Fibroblast of villous mesenchyme (primary cell): Measurements from ENCODE around the gene ELOVL3. TPM values are rescaled to one million over a fixed set of nuclear protein-coding genes. Genes with fewer than 3 reads are reported as not detected.

Experiments used
- DNase-seq: peaks from one replicate; pipeline ENCODE4 v3.0.0-alpha.2; 2010; ENCODE audit warnings: low read depth
- H3K4me3 ChIP-seq: 2 replicates; pipeline ENCODE4 v1.5.1; 2011; ENCODE audit warnings: low read depth, mild to moderate bottlenecking, low read length
- total RNA-seq: library from RNA; depleted of rRNA; stranded (reverse); fragments of >200 nt; gene quantifications from 2 replicates; pipeline ENCODE4 v1.2.3, GENCODE V29; 2012
- TF ChIP-seq, protein P1 (sequence below): IDR thresholded peaks from 2 replicates; pipeline ENCODE4 v1.5.1; 2012; ENCODE audit warnings: low read depth, mild to moderate bottlenecking, low read length; ENCODE audit not compliant: insufficient read depth

ELOVL3 gene
- total RNA-seq, 1 donor = 0.86 TPM

DNA sequence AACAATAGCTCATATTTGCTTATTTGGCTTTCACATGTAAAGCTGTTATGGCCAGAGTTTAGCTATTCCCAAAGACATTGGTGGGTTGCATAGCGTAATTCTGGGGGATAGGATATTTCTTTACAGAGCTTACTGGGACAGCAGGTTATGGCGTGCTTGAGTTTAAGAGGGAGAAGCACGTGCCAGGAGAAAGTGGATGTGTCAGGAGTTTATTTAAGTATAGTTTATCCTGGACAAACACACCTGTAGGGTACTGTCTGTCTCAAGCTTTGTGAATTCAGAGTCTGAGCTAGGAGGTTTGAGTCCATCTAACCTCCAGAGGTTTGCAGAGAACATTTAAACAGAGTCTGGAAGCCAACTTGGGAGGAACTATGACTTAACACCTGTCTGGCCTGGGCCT lies 40.6 kb downstream of the ELOVL3 start:
- no peak for DNase-seq
- no peak overlapping the region for H3K4me3 ChIP-seq
- TF ChIP-seq, protein P1, sequence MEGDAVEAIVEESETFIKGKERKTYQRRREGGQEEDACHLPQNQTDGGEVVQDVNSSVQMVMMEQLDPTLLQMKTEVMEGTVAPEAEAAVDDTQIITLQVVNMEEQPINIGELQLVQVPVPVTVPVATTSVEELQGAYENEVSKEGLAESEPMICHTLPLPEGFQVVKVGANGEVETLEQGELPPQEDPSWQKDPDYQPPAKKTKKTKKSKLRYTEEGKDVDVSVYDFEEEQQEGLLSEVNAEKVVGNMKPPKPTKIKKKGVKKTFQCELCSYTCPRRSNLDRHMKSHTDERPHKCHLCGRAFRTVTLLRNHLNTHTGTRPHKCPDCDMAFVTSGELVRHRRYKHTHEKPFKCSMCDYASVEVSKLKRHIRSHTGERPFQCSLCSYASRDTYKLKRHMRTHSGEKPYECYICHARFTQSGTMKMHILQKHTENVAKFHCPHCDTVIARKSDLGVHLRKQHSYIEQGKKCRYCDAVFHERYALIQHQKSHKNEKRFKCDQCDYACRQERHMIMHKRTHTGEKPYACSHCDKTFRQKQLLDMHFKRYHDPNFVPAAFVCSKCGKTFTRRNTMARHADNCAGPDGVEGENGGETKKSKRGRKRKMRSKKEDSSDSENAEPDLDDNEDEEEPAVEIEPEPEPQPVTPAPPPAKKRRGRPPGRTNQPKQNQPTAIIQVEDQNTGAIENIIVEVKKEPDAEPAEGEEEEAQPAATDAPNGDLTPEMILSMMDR = no peak

DNA sequence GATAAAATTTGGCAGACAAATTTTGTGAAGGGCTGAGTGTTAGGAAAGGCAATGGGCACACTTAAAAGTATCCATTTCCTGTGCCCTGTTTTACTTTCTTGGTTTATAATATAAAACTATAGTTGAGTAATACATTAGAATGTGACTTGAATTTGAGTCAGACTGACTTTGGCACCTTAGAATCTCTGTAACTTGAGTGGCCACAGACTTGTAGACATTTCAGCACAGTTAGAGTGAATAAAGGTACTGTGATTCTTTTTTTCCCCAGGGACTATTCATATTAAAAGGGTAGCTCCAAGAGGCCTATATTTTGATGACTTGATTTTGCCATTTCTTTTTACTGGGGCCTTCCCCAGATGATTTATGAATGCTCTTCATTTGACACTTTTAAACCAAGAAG lies 41.6 kb downstream of the ELOVL3 start:
- no peak overlapping the region for H3K4me3 ChIP-seq
- DNase-seq = peak; percentile 45
- TF ChIP-seq, protein P1 = no peak

DNA sequence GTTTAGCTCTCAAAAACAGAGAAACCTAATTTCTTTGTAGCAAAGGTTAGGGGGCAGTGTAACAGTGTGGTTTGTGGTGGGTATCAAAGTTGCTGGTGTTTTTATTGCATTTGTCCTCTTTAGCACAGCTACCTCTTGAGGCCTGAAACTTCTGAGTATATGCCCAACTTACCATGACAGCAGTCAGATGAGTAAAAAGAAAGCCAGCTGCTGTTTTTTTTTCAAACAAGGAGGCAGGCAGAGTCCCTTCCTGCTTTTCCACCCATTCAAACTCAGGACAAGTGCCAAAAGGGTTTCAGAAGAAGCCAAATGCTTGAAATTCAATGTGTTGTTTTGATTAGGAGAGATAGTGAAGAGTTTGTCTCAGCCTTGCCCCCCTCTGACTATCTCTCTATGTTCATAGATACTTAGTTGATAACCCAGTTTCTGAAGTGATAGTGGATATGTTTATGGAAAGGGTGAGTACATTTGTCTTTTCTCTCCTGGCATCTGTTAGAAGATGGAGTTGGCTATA lies 42.3 kb downstream of the ELOVL3 start:
- TF ChIP-seq, protein P1 = no peak
- H3K4me3 ChIP-seq = no peak overlapping the region
- peak; percentile 31 for DNase-seq

DNA sequence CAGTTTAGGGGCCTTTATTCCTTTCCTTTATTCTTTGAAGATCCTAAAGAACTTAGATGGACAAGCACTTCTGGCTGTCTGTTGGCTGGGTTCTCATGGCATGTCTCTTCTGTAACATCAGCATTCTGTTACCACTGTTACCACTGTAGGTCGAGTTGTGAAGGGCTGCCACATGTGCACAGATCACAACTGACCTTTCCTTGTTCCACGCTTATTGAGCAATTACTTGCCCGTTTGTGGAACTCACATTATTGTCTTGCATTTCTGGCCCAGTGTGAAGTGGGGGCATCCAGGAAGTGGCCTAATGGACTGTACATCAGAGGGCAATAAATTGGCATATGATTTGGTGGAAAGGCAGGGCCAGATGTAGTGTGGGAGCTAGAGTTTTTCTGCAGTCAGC lies 42.9 kb downstream of the ELOVL3 start:
- H3K4me3 ChIP-seq = no peak overlapping the region
- peak; percentile 23 for DNase-seq
- TF ChIP-seq, protein P1 = no peak

DNA sequence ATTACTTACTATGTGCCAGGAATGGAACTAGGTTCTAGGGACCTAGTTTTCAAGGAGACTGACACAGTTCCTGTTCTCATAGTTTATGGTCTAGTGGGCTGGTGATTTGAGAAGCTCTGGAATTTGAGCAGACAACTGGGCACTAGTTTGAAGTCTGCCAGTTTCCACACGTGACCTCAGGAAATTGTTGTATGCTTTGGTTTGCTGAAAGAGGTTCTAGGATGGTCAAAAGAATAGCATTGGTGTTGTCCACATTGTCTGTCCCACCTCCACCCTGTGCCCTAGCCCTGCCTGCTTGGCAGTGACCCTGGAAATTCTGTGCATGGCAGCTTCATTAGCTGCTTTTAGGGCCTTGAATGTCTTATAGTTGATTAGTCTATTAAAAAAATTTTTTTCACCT lies 48.0 kb downstream of the ELOVL3 start:
- H3K4me3 ChIP-seq = no peak overlapping the region
- TF ChIP-seq, protein P1 = no peak
- DNase-seq = no peak

DNA sequence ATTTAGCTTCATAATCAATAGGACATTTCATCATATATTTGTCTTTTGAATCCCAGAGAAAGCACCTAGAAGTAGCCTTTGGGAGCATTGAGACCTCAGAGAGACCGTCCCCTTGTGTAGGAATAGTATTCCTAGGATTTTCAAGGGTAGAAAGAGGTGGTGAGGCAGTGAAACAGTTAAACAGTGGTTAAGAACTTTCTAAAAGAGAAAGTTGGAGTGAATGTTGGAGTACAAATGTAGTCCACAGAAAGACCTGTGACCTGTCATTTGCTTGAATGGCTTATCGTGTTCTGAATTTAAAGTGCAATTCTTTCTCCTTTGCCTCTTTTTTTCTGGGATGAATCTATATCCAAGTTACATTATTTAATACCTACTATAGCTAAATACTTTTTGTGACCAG lies 49.2 kb downstream of the ELOVL3 start:
- TF ChIP-seq, protein P1 = no peak
- H3K4me3 ChIP-seq = no peak overlapping the region
- DNase-seq = no peak

DNA sequence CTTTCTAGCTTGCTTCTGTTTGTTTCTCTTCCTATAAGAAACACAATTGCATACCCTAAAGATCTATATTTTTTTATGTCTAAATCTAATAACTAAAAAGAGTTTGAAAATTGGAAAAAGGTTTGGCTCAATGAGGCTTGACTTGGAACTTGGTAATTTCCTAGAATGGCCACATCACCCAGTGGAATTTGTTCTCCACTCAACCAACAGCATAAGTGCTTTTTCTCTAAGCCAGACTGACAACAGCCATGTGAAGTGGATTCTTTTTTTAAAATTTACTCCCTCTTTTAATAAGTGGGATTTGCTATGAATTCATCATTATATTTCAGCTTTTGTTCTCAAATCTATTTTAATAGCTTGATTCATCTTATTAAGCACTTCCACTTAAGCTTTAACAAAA lies 53.0 kb downstream of the ELOVL3 start:
- DNase-seq = no peak
- no peak overlapping the region for H3K4me3 ChIP-seq
- TF ChIP-seq, protein P1 = no peak

Other genes starting within 250 kb of the ELOVL3 start
- gene ARMH3, start 170.1 kb upstream of the ELOVL3 start, total RNA-seq = 7.7 and 10.4 TPM in 2 replicates
- gene HPS6, start 160.9 kb upstream of the ELOVL3 start, total RNA-seq = 34.1 and 34.8 TPM in 2 replicates
- 53.8 and 56.1 TPM in 2 replicates for gene LDB1, start 105.9 kb upstream of the ELOVL3 start, total RNA-seq
- gene PPRC1, start 93.3 kb upstream of the ELOVL3 start, total RNA-seq = 23.5 and 28.5 TPM in 2 replicates
- gene NOLC1, start 73.9 kb upstream of the ELOVL3 start, total RNA-seq = 22.2 and 30.7 TPM in 2 replicates
- under 0.01 TPM in 1 of 2 replicates, not detected in the other for gene PITX3, start 15.2 kb downstream of the ELOVL3 start, total RNA-seq
- gene GBF1, start 19.2 kb downstream of the ELOVL3 start, total RNA-seq = 48.3 and 58.3 TPM in 2 replicates
- 16.8 and 37.6 TPM in 2 replicates for gene NFKB2, start 169.4 kb downstream of the ELOVL3 start, total RNA-seq
- gene PSD, start 192.5 kb downstream of the ELOVL3 start, total RNA-seq = 1.6 and 2.2 TPM in 2 replicates
- gene FBXL15, start 194.5 kb downstream of the ELOVL3 start, total RNA-seq = 4.3 and 8.4 TPM in 2 replicates
- gene CUEDC2, start 206.3 kb downstream of the ELOVL3 start, total RNA-seq = 51.0 and 54.8 TPM in 2 replicates
- gene C10orf95, start 225.2 kb downstream of the ELOVL3 start, total RNA-seq = not detected in 2 replicates